Measurements from ENCODE around the gene MAGI2.

GRCh38 chr7:78434281-78434680 lies 1019.2 kb downstream of the MAGI2 start:
- TF ChIP-seq POLR2AphosphoS5 (IDR thresholded peaks at IDR 0.05) (no peak), EP300 (IDR thresholded peaks at IDR 0.05) (no peak), CTCF (IDR thresholded peaks at IDR 0.05) (no peak), POLR2A (IDR thresholded peaks at IDR 0.05) (no peak)

All from suprapubic skin (tissue), 4 donors.